Stimulated activated CD8-positive, alpha-beta memory T cell treated with anti-CD3 and anti-CD28 coated beads, Interleukin-4, amount 100 ng/mL, for 4 hours (primary cell): ENCODE data around the gene TAB2.
"Not testable (repeated sequence)": the region's sequence is repeated elsewhere in the genome, so short reads cannot be mapped to it uniquely, and the experiment has no call there.

ENCODE experiments used
- DNase-seq, 2 donors: peaks; one replicate each; pipeline ENCODE4 v3.0.0-alpha.2; 2020; ENCODE audit warnings: low read depth in 2 of 2, low spot score in 1 of 2

Gene TAB2

DNA sequence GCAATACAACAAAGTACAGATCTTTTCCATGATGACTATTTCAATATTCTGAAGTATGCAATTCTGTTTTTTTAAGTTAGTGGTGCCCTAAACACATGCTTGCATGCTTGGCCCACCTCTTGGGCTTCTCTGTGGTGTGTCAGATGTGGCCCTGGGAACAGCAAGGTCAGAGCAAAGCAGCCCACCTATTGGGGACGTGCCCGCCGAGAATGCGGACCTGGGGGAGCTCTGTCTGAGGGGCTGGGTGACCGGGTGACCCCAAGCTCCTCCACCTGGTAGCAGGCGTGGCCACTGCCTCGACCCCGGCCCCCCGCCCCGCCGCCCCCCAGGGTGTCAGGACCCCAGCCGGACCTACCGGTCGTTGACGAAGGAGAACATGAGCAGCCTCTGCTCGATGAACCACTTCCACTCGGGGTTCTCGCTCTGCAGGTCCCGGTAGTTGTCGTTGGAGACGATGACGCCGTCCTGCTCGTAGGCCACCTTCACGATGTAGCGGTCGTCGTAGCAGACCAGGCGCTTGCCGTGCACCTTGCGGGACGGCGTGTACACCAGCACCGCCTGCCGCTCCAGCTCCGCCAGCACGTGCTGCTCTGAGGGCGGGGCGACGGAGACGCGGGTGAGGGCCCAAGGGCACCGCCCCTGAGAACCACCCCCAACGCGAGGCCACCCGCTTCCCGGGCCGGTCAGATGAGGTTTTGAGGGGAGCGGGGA, 139.0 kb downstream of the TAB2 start:
- no peak for DNase-seq

DNA sequence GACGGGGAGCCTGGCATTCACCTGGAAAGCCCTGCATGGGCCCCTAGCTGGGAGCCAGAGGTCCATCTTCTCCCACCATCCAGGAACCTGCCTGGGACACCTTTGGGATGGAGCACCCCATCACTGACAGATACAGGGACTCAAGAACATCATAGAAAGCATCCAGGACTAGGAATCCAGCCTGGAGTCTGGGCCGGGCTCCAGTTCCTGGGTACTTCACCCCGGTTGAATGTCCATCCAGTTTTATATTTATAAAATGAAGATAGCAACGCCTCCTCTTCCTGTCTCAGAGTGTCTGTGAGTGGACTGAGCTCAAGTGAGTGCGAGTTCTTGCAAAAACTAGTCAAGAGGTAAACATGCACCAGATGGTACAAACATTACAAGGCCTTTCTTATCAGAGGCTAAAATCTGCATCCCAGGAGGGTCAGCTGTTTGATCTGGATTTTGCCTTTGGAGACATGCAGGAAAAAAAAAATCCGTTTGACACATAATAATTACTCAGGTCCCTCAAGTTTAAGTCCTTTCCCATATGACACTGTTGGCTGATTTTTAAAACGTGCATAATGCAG, 139.9 kb downstream of the TAB2 start:
- DNase-seq, result no peak

DNA sequence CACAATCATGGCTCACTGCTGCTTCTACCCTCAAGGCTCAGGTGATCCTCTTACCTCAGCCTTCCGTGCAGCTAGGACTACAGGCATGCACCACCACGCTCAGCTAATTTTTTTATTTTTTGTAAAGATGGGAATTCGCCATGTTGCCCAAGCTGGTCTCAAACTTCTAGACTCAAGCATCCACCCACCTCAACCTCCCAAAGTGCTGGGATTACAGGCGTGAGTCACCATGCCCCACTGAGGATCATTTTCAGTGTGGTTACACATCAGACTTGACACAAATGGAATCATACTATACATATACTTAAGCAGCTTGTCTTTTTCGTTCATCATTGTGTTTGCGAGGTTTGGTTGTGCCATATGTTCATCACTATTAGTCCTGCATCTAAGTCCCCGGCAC, 140.7 kb downstream of the TAB2 start:
- DNase-seq, result no peak

DNA sequence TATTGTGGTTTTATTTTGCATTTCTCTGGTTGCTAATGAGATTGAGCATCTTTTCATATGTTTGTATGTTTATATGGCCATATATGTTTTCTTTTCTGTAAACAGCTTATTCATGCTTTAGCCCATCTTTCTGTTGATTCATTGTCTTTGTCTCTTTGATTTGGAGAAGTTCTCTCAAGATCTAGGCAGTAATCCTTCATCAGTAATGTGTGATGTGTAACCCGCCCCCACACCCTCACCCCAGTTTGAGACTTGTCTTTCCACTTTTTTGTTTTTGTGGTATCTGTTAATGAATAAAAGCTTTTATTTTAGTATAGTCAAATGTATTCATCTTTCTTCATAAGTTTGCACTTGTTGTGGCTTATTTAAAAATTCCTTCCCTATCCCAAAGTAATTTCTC, 141.3 kb downstream of the TAB2 start:
- no peak for DNase-seq

DNA sequence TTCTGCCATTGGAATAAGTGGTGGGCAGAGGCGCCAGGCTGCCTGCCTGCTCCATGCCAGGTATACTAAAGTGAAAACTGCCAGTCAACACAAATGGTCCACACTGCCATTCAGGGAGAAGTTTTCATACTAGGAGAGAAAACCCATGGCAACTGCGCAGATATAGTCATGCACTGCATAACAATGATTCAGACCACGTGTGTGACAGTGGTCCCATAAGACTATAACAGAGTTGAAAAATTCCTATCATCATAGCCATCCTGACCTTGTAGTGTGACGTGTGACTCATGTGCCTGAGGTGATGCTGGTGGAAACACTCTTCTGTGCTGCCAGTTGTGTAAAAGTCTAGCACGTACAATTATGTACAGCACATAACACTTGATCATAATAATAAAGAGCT, 142.2 kb downstream of the TAB2 start:
- DNase-seq, result no peak

DNA sequence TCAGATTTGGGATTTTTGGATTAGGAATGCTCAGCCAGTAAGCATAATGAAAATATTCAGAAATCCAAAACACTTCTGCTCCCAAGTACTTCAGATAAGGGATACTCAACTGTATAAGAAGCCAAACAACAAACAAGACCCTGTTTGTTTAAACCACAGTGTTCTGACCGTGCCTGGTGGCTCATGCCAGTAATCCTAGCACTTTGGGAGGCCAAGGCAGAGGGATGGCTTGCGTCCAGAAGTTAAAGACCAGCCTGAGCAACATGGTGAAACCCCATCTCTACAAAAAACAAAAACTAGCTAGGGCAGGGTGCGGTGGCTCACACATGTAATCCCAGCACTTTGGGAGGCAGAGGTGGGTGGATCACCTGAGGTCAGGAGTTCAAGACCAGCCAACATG, 142.7 kb downstream of the TAB2 start:
- not testable (repeated sequence) for DNase-seq
